Tibial nerve (tissue), 4 donors: Measurements from ENCODE around the gene OAS2. TPM values are rescaled to one million over a fixed set of nuclear protein-coding genes. Genes with fewer than 3 reads are reported as not detected.

ENCODE experiments used
- DNase-seq, 2 donors: peaks; one replicate each; pipeline ENCODE4 v3.0.0-alpha.2; 2019; ENCODE audit warnings: low spot score in 2 of 2
- H3K27ac ChIP-seq, 4 donors: fragments of 200-600 bp; sonication (generic) in 3 of 4; one replicate each; pipeline ENCODE4 v1.5.1; 2017 to 2019; ENCODE audit warnings: mild to moderate bottlenecking in 1 of 4
- H3K27me3 ChIP-seq, 2 donors: fragments of 200-600 bp; sonication (generic) in 1 of 2; one replicate each; pipeline versions ENCODE4 v1.5.1 to v1.6.0; 2017 to 2019
- H3K36me3 ChIP-seq, 3 donors: fragments of 200-600 bp; sonication (generic); one replicate each; pipeline ENCODE4 v1.5.1; 2018 to 2019
- H3K4me1 ChIP-seq, 4 donors: fragments of 200-600 bp; sonication (generic) in 3 of 4; one replicate each; pipeline ENCODE4 v1.5.1; 2017 to 2019
- H3K4me3 ChIP-seq, 4 donors: fragments of 200-600 bp; sonication (generic) in 3 of 4; one replicate each; pipeline ENCODE4 v1.5.1; 2017 to 2019; ENCODE audit warnings: mild to moderate bottlenecking in 1 of 4, moderate library complexity in 1 of 4
- H3K9me3 ChIP-seq, 4 donors: fragments of 200-600 bp; sonication (generic) in 3 of 4; one replicate each; pipeline ENCODE4 v1.5.1; 2017 to 2019
- EP300 ChIP-seq, 2 donors: sonication (generic); formaldehyde crosslinking; IDR thresholded peaks; one replicate each; pipeline ENCODE4 v1.6.1; 2017; ENCODE audit warnings: antibody characterized with exemption in 2 of 2, mild to moderate bottlenecking in 1 of 2
- POLR2A ChIP-seq, 2 donors: fragments of 450-650 bp; IDR thresholded peaks; one replicate each; pipeline ENCODE4 v1.6.1; 2017; ENCODE audit warnings: antibody characterized with exemption in 2 of 2, mild to moderate bottlenecking in 2 of 2, moderate library complexity in 2 of 2
- WGBS, 2 donors: methylation state at CpG; one replicate each; pipeline ENCODE4 v1.1.5; 2018; 5-methylcytosine and 5-hydroxymethylcytosine counted together
- total RNA-seq, 4 donors: library from RNA; depleted of rRNA; stranded (reverse); fragments of >200 nt; gene quantifications; one replicate each; pipeline ENCODE4 v1.1.0, GENCODE V29; 2016
- TF ChIP-seq, protein P1 (sequence below), 5 experiments: fragments of 200-600 bp in 3 of 5; fragments of 450-650 bp in 2 of 5; sonication (generic) in 3 of 5; IDR thresholded peaks; one replicate each; pipeline ENCODE4 v1.5.1; 2016 to 2019; ENCODE audit warnings: antibody characterized with exemption in 5 of 5, mild to moderate bottlenecking in 3 of 5, moderate library complexity in 2 of 5

OAS2 gene
- total RNA-seq, 4 donors from 2014 or later = 3.1 to 28.4 (median 6.3) TPM

DNA sequence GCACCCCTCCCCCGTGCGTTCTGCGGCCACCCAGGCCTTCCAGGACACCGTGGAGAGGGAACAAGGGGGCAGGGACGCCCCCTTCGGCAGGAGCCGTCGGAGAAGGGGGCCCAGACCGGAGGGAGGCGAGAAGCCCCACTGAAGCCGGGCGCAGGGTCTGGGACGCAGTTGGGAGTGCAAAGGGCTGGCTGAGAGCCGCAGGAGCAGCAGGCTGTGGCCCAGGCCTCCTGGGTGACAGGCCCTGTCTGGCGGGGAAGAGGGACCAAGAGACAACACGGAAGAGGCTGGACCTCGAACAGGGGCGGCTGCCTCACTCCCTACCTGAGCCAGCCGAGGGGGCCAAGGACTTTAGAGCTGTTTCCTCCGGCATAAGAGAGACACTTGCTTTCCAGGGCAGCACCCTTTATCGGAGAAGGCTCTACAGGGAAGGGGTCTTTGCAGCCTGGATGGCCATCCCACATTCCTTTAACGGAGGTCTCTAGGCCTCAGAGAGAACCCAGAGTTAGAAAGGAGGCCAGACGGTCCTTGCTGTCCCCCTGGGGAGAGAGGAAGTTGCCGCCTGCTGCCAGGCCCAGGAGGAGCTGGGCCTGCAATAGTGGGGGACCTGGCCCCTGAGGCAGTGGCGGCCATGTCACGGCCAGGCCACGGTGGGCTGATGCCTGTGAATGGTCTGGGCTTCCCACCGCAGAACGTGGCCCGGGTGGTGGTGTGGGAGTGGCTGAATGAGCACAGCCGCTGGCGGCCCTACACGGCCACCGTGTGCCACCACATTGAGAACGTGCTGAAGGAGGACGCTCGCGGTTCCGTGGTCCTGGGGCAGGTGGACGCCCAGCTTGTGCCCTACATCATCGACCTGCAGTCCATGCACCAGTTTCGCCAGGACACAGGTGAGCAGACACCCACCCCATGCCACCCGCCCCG lies 79.5 kb downstream of the OAS2 start:
- Histone ChIP-seq H3K4me1 (peaks cover 0 to 24% (median 8%) of the 10 kb centered on the region in 4 donors), H3K36me3 (no peaks in the 10 kb centered on the region), H3K27ac (peak overlapping the region in 2 of 4 donors; percentile 66 to 68), H3K9me3 (no peaks in the 10 kb centered on the region), H3K4me3 (peak overlapping the region; percentile 30 to 64 (median 48)), H3K27me3 (peaks cover 0 to 42% of the 10 kb centered on the region in 2 donors)
- DNase-seq = no peak
- WGBS, 2 donors = 67 to 73% methylated on average over 25 to 28 of the region's 44 CpGs
- TF ChIP-seq EP300 (IDR thresholded peaks at IDR 0.05) (no peak), POLR2A (IDR thresholded peaks at IDR 0.05) (no peak)
- TF ChIP-seq, protein P1, sequence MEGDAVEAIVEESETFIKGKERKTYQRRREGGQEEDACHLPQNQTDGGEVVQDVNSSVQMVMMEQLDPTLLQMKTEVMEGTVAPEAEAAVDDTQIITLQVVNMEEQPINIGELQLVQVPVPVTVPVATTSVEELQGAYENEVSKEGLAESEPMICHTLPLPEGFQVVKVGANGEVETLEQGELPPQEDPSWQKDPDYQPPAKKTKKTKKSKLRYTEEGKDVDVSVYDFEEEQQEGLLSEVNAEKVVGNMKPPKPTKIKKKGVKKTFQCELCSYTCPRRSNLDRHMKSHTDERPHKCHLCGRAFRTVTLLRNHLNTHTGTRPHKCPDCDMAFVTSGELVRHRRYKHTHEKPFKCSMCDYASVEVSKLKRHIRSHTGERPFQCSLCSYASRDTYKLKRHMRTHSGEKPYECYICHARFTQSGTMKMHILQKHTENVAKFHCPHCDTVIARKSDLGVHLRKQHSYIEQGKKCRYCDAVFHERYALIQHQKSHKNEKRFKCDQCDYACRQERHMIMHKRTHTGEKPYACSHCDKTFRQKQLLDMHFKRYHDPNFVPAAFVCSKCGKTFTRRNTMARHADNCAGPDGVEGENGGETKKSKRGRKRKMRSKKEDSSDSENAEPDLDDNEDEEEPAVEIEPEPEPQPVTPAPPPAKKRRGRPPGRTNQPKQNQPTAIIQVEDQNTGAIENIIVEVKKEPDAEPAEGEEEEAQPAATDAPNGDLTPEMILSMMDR (IDR thresholded peaks at IDR 0.05) = no peak

DNA sequence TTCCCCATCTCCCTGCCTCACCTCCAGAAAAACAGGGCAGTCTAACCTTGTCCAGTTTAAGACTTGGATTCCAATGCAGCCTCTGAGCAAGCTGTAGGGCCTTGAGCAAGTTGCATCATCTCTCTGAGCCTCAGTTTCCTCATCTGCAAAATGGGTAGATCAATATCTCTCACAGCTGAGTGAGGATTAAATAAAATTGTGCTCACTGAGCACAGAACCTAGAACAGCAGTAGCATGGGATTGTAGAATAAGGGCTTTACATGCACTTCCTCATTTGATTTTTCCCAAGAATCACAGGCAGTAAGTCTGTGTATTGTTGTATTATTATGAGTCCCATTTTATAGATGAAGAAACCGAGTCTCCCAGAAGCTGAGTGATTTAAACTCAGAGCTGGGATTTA lies 80.2 kb downstream of the OAS2 start:
- no peak for DNase-seq
- Histone ChIP-seq H3K27me3 (peaks cover 0 to 45% of the 10 kb centered on the region in 2 donors), H3K4me3 (no peak overlapping the region), H3K36me3 (no peaks in the 10 kb centered on the region), H3K4me1 (peaks cover 0 to 24% (median 8%) of the 10 kb centered on the region in 4 donors), H3K27ac (no peak overlapping the region), H3K9me3 (no peaks in the 10 kb centered on the region)
- 88 to 94% methylated on average over 1 of the region's 1 CpG for WGBS, 2 donors
- TF ChIP-seq EP300 (IDR thresholded peaks at IDR 0.05) = no peak
- TF ChIP-seq, protein P1 (IDR thresholded peaks at IDR 0.05) = no peak
- TF ChIP-seq POLR2A (IDR thresholded peaks at IDR 0.05) = no peak

DNA sequence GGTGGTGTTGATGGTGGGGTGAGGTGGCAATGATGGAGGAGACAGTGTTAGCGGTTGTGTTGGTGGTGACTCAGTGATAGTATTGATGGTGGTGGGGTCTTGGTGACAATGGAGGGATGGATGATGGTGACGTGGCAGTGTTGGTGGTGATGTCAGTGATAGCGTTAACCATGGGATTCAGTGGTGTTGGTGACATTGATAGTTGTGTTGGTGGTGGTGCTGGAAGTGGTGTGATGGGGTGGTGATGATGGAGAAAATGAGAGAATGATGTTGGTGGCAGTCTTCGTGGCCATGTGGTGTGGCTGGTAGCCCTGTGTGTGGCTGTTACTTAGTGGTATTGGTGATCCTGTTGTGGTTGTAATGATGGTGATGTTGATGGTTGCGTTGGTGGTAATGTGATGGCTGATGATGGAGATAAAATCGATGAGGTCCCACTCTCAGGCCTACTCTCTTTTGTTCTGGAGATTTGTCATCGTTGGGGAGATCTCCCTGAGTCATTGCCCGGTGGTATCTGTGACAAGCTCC lies 80.8 kb downstream of the OAS2 start:
- Histone ChIP-seq H3K27ac (no peak overlapping the region), H3K4me3 (no peak overlapping the region), H3K9me3 (no peaks in the 10 kb centered on the region), H3K4me1 (peaks cover 0 to 24% (median 8%) of the 10 kb centered on the region in 4 donors), H3K36me3 (no peaks in the 10 kb centered on the region), H3K27me3 (peaks cover 0 to 51% of the 10 kb centered on the region in 2 donors)
- no peak for DNase-seq
- 87 to 93% methylated on average over 8 of the region's 8 CpGs for WGBS, 2 donors
- TF ChIP-seq POLR2A (IDR thresholded peaks at IDR 0.05) = no peak
- no peak for TF ChIP-seq EP300 (IDR thresholded peaks at IDR 0.05)
- TF ChIP-seq, protein P1 (IDR thresholded peaks at IDR 0.05) = no peak

DNA sequence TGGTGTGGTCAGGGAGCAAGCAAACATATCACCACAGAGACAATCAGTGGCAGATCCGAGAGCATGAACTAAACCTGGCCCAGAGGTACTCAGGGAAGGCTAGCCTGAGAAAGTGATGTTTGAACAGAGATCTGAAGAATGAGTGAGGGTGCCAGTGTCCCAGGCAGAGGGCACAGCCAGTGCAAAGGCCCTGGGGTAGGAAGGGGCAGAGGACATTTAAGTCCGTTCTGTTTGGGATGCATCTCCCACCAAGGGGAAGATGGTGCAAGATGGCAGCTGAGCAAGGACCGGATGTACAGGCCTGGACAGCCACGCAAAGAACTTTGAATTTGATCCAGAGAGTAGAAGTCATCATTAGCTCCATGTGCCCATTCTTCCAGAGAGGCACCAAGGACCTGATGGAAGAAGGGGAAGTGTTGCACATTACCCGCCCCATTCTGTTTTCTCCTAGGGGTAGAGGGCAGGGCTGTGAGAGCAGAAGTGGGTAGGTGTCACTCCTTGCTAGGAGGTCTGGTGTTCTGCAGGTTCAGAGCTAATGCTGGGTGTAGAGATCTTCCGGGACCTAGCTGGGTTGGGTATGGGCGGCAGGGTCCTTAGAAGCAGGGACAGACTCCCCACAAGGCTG lies 82.1 kb downstream of the OAS2 start:
- Histone ChIP-seq H3K27ac (no peak overlapping the region), H3K27me3 (peaks cover 0 to 52% of the 10 kb centered on the region in 2 donors), H3K9me3 (no peaks in the 10 kb centered on the region), H3K4me3 (no peak overlapping the region), H3K36me3 (no peaks in the 10 kb centered on the region), H3K4me1 (peaks cover 0 to 29% (median 8%) of the 10 kb centered on the region in 4 donors)
- DNase-seq = no peak
- TF ChIP-seq EP300 (IDR thresholded peaks at IDR 0.05) = no peak
- TF ChIP-seq POLR2A (IDR thresholded peaks at IDR 0.05) = no peak
- TF ChIP-seq, protein P1 (IDR thresholded peaks at IDR 0.05) = no peak
- WGBS, 2 donors = 80 to 85% methylated on average over 7 of the region's 7 CpGs
